Hepatocyte (in vitro differentiated cells): ENCODE data around the gene WNT5B. TPM values are rescaled to one million over a fixed set of nuclear protein-coding genes. Genes with fewer than 3 reads are reported as not detected.
A peak's percentile ranks its signal among the peaks of the same experiment; 100 is the strongest.

Experiments
- DNase-seq: peaks from one replicate; pipeline ENCODE4 v3.0.0-alpha.2; 2016; ENCODE audit warnings: low spot score
- H2AFZ ChIP-seq: fragments of 200-600 bp; sonication (generic); 2 replicates; pipeline ENCODE4 v1.6.0; 2016; ENCODE audit warnings: antibody characterized with exemption, mild to moderate bottlenecking
- H3K27ac ChIP-seq: fragments of 200-600 bp; sonication (generic); 2 replicates; pipeline ENCODE4 v1.5.1; 2016; ENCODE audit warnings: mild to moderate bottlenecking
- H3K27me3 ChIP-seq: fragments of 200-600 bp; sonication (generic); 2 replicates; pipeline ENCODE4 v1.6.1; 2016
- H3K36me3 ChIP-seq: fragments of 200-600 bp; sonication (generic); replicated peaks from 2 replicates; pipeline ENCODE4 v1.5.1; 2016; ENCODE audit warnings: low read depth; ENCODE audit not compliant: insufficient read depth
- H3K4me1 ChIP-seq: fragments of 200-600 bp; sonication (generic); 2 replicates; pipeline ENCODE4 v1.5.1; 2016; ENCODE audit warnings: mild to moderate bottlenecking, moderate library complexity; ENCODE audit not compliant: insufficient read depth
- H3K4me2 ChIP-seq: fragments of 200-600 bp; sonication (generic); 2 replicates; pipeline ENCODE4 v1.6.0; 2016
- H3K4me3 ChIP-seq: fragments of 200-600 bp; sonication (generic); 2 replicates; pipeline ENCODE4 v1.5.1; 2016; ENCODE audit warnings: mild to moderate bottlenecking
- H3K79me2 ChIP-seq: fragments of 200-600 bp; sonication (generic); 2 replicates; pipeline ENCODE4 v1.6.0; 2017; ENCODE audit warnings: mild to moderate bottlenecking
- H3K9me2 ChIP-seq: fragments of 200-600 bp; sonication (generic); replicated peaks from 2 replicates; pipeline ENCODE4 v1.6.0; 2017; ENCODE audit warnings: mild to moderate bottlenecking; ENCODE audit not compliant: insufficient read depth
- H3K9me3 ChIP-seq: fragments of 200-600 bp; sonication (generic); 2 replicates; pipeline ENCODE4 v1.5.1; 2016; ENCODE audit warnings: low read depth, mild to moderate bottlenecking
- H4K20me1 ChIP-seq: fragments of 200-600 bp; sonication (generic); 2 replicates; pipeline ENCODE4 v1.6.0; 2016; ENCODE audit warnings: mild to moderate bottlenecking; ENCODE audit not compliant: insufficient read depth, poor library complexity, severe bottlenecking
- EZH2 ChIP-seq: fragments of 200-600 bp; sonication (generic); IDR thresholded peaks from 2 replicates; pipeline ENCODE4 v1.6.1; 2016; ENCODE audit warnings: antibody characterized with exemption, mild to moderate bottlenecking, borderline replicate concordance
- EZH2phosphoT487 ChIP-seq: fragments of 200-600 bp; sonication (generic); IDR thresholded peaks from one replicate; pipeline ENCODE4 v1.6.1; 2018; ENCODE audit warnings: antibody characterized with exemption, mild to moderate bottlenecking, low read depth, moderate library complexity; ENCODE audit not compliant: unreplicated experiment, severe bottlenecking
- WGBS: methylation state at CpG from one replicate; pipeline ENCODE4 v1.1.6; 2016; ENCODE audit warnings: low lambda C conversion rate; ENCODE audit errors: missing lambda C conversion rate; 5-methylcytosine and 5-hydroxymethylcytosine counted together
- polyA plus RNA-seq: library from polyadenylated mRNA; unstranded; fragments of >200 nt; fragmentation: Nextera tagmentation; extraction: Ambion mirVana; gene quantifications from 2 replicates; pipeline ENCODE4 v1.2.1, GENCODE V29; 2016
- total RNA-seq: library from RNA; depleted of rRNA; stranded (reverse); fragments of >200 nt; gene quantifications from 2 replicates; pipeline ENCODE4 v1.2.3, GENCODE V29; 2014
- TF ChIP-seq, protein P1 (sequence below): fragments of 200-600 bp; sonication (generic); IDR thresholded peaks from 2 replicates; pipeline ENCODE4 v1.5.1; 2016; ENCODE audit warnings: antibody characterized with exemption, mild to moderate bottlenecking; ENCODE audit not compliant: poor library complexity

WNT5B gene
- total and polyA plus RNA-seq, 2 experiments from 2014 or later: 16.6 to 35.3 TPM

GRCh38 chr12:1666215-1666614 is 37.2 kb downstream of the WNT5B start:
- Histone ChIP-seq H3K9me3 (no peaks in the 10 kb centered on the region), H3K9me2 (no peaks in the 10 kb centered on the region), H3K36me3 (no peaks in the 10 kb centered on the region), H3K79me2 (no peaks in the 10 kb centered on the region), H4K20me1 (no peaks in the 10 kb centered on the region), H3K4me3 (no peak overlapping the region), H3K27me3 (no peaks in the 10 kb centered on the region), H2AFZ (no peak overlapping the region), H3K4me2 (no peak overlapping the region), H3K27ac (peak overlapping the region; percentile 70), H3K4me1 (peaks cover 9% of the 10 kb centered on the region)
- WGBS: 66% methylated on average over 5 of the region's 5 CpGs
- DNase-seq: no peak
- no peak for TF ChIP-seq EZH2phosphoT487

GRCh38 chr12:1666685-1667162 is 37.7 kb downstream of the WNT5B start:
- peak overlapping the region; percentile 26 for H2AFZ ChIP-seq
- peak; percentile 29 for DNase-seq
- no peak for TF ChIP-seq EZH2
- no peaks in the 10 kb centered on the region for H4K20me1 ChIP-seq
- H3K27me3 ChIP-seq: no peaks in the 10 kb centered on the region
- no peaks in the 10 kb centered on the region for H3K79me2 ChIP-seq
- H3K9me2 ChIP-seq: no peaks in the 10 kb centered on the region
- H3K4me1 ChIP-seq: peaks cover 9% of the 10 kb centered on the region
- H3K9me3 ChIP-seq: no peaks in the 10 kb centered on the region
- H3K36me3 ChIP-seq: no peaks in the 10 kb centered on the region
- no peak overlapping the region for H3K4me3 ChIP-seq
- WGBS: 37% methylated on average over 2 of the region's 2 CpGs
- H3K27ac ChIP-seq: peak overlapping the region; percentile 70
- H3K4me2 ChIP-seq: no peak overlapping the region

DNA sequence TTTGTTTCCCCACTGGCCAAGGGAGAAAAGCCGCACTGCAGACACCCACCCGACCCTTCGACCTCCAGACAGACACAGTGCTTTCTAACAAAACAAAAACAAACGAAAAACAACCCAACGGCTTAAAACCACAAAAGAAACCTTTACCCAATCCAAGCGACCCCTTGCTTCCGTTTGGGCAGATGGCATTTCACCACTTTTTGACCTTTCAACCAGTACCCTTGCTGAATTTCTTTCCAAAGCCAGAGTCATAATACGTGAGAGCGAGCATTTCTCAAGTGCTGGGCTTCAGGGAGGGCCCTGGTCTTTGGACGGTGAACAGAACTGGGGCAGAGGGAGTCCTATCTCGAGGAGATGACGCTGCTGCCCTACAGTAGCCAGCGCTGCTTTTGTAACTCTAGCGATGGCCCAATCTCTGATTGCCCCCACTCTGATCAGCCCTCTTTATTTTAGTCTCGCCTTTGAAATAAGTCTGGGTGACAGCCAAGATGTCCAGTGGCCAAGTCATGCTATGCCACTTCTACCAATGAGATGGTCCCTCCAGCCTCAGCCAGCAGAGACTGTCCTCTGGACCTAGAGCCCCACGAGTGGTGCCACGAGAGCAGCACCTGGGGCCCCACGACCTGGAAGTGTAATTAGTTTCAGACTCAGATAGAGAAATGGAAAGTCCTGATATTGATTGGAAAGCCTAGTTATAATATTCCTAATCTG is 40.0 kb downstream of the WNT5B start:
- no peaks in the 10 kb centered on the region for H3K9me2 ChIP-seq
- no peaks in the 10 kb centered on the region for H3K27me3 ChIP-seq
- no peak overlapping the region for H2AFZ ChIP-seq
- H3K9me3 ChIP-seq: no peaks in the 10 kb centered on the region
- WGBS: 65% methylated on average over 18 of the region's 18 CpGs
- peaks cover 9% of the 10 kb centered on the region for H3K4me1 ChIP-seq
- H3K4me3 ChIP-seq: no peak overlapping the region
- no peaks in the 10 kb centered on the region for H3K79me2 ChIP-seq
- H3K4me2 ChIP-seq: no peak overlapping the region
- no peaks in the 10 kb centered on the region for H3K36me3 ChIP-seq
- peak overlapping the region; percentile 97 for H3K27ac ChIP-seq
- H4K20me1 ChIP-seq: no peaks in the 10 kb centered on the region
- TF ChIP-seq, protein P1, sequence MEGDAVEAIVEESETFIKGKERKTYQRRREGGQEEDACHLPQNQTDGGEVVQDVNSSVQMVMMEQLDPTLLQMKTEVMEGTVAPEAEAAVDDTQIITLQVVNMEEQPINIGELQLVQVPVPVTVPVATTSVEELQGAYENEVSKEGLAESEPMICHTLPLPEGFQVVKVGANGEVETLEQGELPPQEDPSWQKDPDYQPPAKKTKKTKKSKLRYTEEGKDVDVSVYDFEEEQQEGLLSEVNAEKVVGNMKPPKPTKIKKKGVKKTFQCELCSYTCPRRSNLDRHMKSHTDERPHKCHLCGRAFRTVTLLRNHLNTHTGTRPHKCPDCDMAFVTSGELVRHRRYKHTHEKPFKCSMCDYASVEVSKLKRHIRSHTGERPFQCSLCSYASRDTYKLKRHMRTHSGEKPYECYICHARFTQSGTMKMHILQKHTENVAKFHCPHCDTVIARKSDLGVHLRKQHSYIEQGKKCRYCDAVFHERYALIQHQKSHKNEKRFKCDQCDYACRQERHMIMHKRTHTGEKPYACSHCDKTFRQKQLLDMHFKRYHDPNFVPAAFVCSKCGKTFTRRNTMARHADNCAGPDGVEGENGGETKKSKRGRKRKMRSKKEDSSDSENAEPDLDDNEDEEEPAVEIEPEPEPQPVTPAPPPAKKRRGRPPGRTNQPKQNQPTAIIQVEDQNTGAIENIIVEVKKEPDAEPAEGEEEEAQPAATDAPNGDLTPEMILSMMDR: no peak
- TF ChIP-seq EZH2phosphoT487 (no peak), EZH2 (no peak)
- DNase-seq: no peak

- peak overlapping the region; percentile 97 for H3K27ac ChIP-seq
- 69% methylated on average over 14 of the region's 14 CpGs for WGBS
- H3K79me2 ChIP-seq: no peaks in the 10 kb centered on the region
- peak; percentile 73 for DNase-seq
- H3K9me2 ChIP-seq: no peaks in the 10 kb centered on the region
- no peaks in the 10 kb centered on the region for H4K20me1 ChIP-seq
- no peak overlapping the region for H3K4me3 ChIP-seq
- no peaks in the 10 kb centered on the region for H3K9me3 ChIP-seq
- TF ChIP-seq, protein P1: no peak
- H3K4me1 ChIP-seq: peaks cover 9% of the 10 kb centered on the region
- no peak overlapping the region for H2AFZ ChIP-seq
- H3K27me3 ChIP-seq: no peaks in the 10 kb centered on the region
- H3K36me3 ChIP-seq: no peaks in the 10 kb centered on the region
- peak overlapping the region; percentile 48 for H3K4me2 ChIP-seq
These were observed 41.6 kb downstream of the WNT5B start for GRCh38 chr12:1670358-1671268.
